Transverse colon (tissue), 4 donors: Measurements from ENCODE around the gene CPVL.

Experiments used
- EP300 ChIP-seq: sonication (generic); formaldehyde crosslinking; IDR thresholded peaks from one replicate; pipeline ENCODE4 v1.6.1; 2017; ENCODE audit warnings: antibody characterized with exemption, low read depth
- POLR2A ChIP-seq: fragments of 450-650 bp; IDR thresholded peaks from one replicate; pipeline ENCODE4 v1.6.1; 2016; ENCODE audit warnings: antibody characterized with exemption, mild to moderate bottlenecking, moderate library complexity
- POLR2AphosphoS5 ChIP-seq, 3 donors: sonication (generic); formaldehyde crosslinking; IDR thresholded peaks; one replicate each; pipeline ENCODE4 v1.6.1; 2016; ENCODE audit warnings: antibody characterized with exemption in 3 of 3
- TF ChIP-seq, protein P1 (sequence below), 5 experiments: fragments of 200-600 bp in 3 of 5; fragments of 450-650 bp in 2 of 5; sonication (generic) in 3 of 5; IDR thresholded peaks; 1 replicate in 2 of 5; 2 replicates in 3 of 5; pipeline ENCODE4 v1.5.1; 2016 to 2017; ENCODE audit warnings: antibody characterized with exemption in 5 of 5, inconsistent platforms in 3 of 5, mild to moderate bottlenecking in 2 of 5, moderate library complexity in 1 of 5

DNA sequence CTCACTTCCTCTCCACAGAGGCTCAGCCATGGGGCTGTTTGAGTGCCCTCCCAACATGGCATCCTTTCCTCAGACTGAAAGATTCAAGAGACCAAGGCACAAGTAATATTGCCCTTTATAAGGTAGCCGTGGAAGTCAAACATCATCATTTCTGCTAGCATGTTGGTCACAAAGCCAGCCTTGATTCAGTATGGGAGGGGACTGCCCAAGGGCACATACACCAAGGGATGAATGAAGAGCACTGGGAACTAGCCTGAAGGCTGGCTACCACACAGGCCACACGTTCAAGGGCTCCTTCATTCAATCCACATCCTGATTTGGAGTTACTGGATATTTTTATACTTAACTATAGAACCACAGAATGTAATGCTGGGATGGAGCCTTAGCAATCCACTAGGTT is 39.3 kb downstream of the CPVL start:
- TF ChIP-seq, protein P1, sequence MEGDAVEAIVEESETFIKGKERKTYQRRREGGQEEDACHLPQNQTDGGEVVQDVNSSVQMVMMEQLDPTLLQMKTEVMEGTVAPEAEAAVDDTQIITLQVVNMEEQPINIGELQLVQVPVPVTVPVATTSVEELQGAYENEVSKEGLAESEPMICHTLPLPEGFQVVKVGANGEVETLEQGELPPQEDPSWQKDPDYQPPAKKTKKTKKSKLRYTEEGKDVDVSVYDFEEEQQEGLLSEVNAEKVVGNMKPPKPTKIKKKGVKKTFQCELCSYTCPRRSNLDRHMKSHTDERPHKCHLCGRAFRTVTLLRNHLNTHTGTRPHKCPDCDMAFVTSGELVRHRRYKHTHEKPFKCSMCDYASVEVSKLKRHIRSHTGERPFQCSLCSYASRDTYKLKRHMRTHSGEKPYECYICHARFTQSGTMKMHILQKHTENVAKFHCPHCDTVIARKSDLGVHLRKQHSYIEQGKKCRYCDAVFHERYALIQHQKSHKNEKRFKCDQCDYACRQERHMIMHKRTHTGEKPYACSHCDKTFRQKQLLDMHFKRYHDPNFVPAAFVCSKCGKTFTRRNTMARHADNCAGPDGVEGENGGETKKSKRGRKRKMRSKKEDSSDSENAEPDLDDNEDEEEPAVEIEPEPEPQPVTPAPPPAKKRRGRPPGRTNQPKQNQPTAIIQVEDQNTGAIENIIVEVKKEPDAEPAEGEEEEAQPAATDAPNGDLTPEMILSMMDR (IDR thresholded peaks at IDR 0.05): no peak
- TF ChIP-seq POLR2AphosphoS5 (IDR thresholded peaks at IDR 0.05) (no peak), POLR2A (no peak), EP300 (no peak)
